ENCODE results near the gene QSOX2. TPM values are rescaled to one million over a fixed set of nuclear protein-coding genes. Genes with fewer than 3 reads are reported as not detected.

QSOX2 gene
- 1 to 10 TPM; 2.8 to 4.6 (median 3.7) TPM for polyA plus RNA-seq (ENCODE audit: low read depth in 6 of 6)

- Mint-ChIP-seq H3K27me3 (peaks cover 0 to 5% (median 0%) of the 10 kb centered on the region in 3 donors), H3K4me3 (peak within 1 kb of the TSS; percentile 93 to 99 (median 98)), H3K9me3 (no peaks in the 10 kb centered on the region), H3K4me1 (peaks cover 45 to 53% (median 50%) of the 10 kb centered on the region in 3 donors), H3K27ac (peak within 1 kb of the TSS; percentile 61 to 99 (median 96)), H3K36me3 (peaks cover 5 to 8% of the 10 kb centered on the region in 2 donors)
- peak; percentile 85 for DNase-seq
- peak; percentile 54 to 62 for ATAC-seq (ENCODE audit: low read depth in 2 of 2)
Observed at GRCh38 chr9:136245219-136246150, at the start of gene QSOX2. TSS of gene QSOX2 (minus strand) at chr9:136245812. CDS start at chr9:136245803, 9 bp downstream.

GRCh38 chr9:136295055-136295454, 49.4 kb upstream of the QSOX2 start:
- no peak overlapping the region for H3K27ac Mint-ChIP-seq
- no peaks in the 10 kb centered on the region for H3K36me3 Mint-ChIP-seq
- no peak for DNase-seq
- H3K27me3 Mint-ChIP-seq, result peaks cover 0 to 5% (median 0%) of the 10 kb centered on the region in 3 donors
- H3K4me3 Mint-ChIP-seq, result no peak overlapping the region
- ATAC-seq (ENCODE audit: low read depth in 2 of 2), result no peak
- no peaks in the 10 kb centered on the region for H3K9me3 Mint-ChIP-seq
- no peaks in the 10 kb centered on the region for H3K4me1 Mint-ChIP-seq

GRCh38 chr9:136294437-136294836, 48.8 kb upstream of the QSOX2 start:
- no peaks in the 10 kb centered on the region for H3K9me3 Mint-ChIP-seq
- H3K36me3 Mint-ChIP-seq, result no peaks in the 10 kb centered on the region
- ATAC-seq (ENCODE audit: low read depth in 2 of 2) (no peak), DNase-seq (no peak)
- H3K4me1 Mint-ChIP-seq, result no peaks in the 10 kb centered on the region
- H3K4me3 Mint-ChIP-seq, result no peak overlapping the region
- no peak overlapping the region for H3K27ac Mint-ChIP-seq
- H3K27me3 Mint-ChIP-seq, result peaks cover 0 to 5% (median 0%) of the 10 kb centered on the region in 3 donors

GRCh38 chr9:136293476-136294077, 48.0 kb upstream of the QSOX2 start:
- ATAC-seq (ENCODE audit: low read depth in 2 of 2) (no peak), DNase-seq (no peak)
- no peak overlapping the region for H3K27ac Mint-ChIP-seq
- H3K4me3 Mint-ChIP-seq, result no peak overlapping the region
- peaks cover 0 to 3% (median 0%) of the 10 kb centered on the region in 3 donors for H3K27me3 Mint-ChIP-seq
- H3K36me3 Mint-ChIP-seq, result no peaks in the 10 kb centered on the region
- no peaks in the 10 kb centered on the region for H3K4me1 Mint-ChIP-seq
- H3K9me3 Mint-ChIP-seq, result no peaks in the 10 kb centered on the region

- no peak overlapping the region for H3K4me3 Mint-ChIP-seq
- DNase-seq (no peak), ATAC-seq (ENCODE audit: low read depth in 2 of 2) (no peak)
- no peaks in the 10 kb centered on the region for H3K36me3 Mint-ChIP-seq
- H3K27ac Mint-ChIP-seq, result no peak overlapping the region
- H3K9me3 Mint-ChIP-seq, result no peaks in the 10 kb centered on the region
- H3K27me3 Mint-ChIP-seq, result peaks cover 0 to under 1% (median 0%) of the 10 kb centered on the region in 3 donors
- H3K4me1 Mint-ChIP-seq, result no peaks in the 10 kb centered on the region
Observed at GRCh38 chr9:136292591-136293448, 47.2 kb upstream of the QSOX2 start.

- no peaks in the 10 kb centered on the region for H3K4me1 Mint-ChIP-seq
- no peak overlapping the region for H3K27ac Mint-ChIP-seq
- H3K36me3 Mint-ChIP-seq, result no peaks in the 10 kb centered on the region
- peaks cover 0 to 7% (median 0%) of the 10 kb centered on the region in 3 donors for H3K27me3 Mint-ChIP-seq
- no peak for ATAC-seq (ENCODE audit: low read depth in 2 of 2)
- no peak overlapping the region for H3K4me3 Mint-ChIP-seq
- DNase-seq, result no peak
- H3K9me3 Mint-ChIP-seq, result no peaks in the 10 kb centered on the region
Observed at GRCh38 chr9:136292026-136292538, 46.5 kb upstream of the QSOX2 start.

- H3K4me3 Mint-ChIP-seq, result no peak overlapping the region
- H3K4me1 Mint-ChIP-seq, result no peaks in the 10 kb centered on the region
- no peak for DNase-seq
- H3K36me3 Mint-ChIP-seq, result no peaks in the 10 kb centered on the region
- ATAC-seq (ENCODE audit: low read depth in 2 of 2), result no peak
- H3K27me3 Mint-ChIP-seq, result peaks cover 0 to 7% (median 0%) of the 10 kb centered on the region in 3 donors
- no peak overlapping the region for H3K27ac Mint-ChIP-seq
- H3K9me3 Mint-ChIP-seq, result no peaks in the 10 kb centered on the region
Observed at GRCh38 chr9:136291306-136292025, 45.9 kb upstream of the QSOX2 start.

GRCh38 chr9:136290508-136291000, 44.9 kb upstream of the QSOX2 start:
- Mint-ChIP-seq H3K4me1 (no peaks in the 10 kb centered on the region), H3K27me3 (peaks cover 0 to 7% (median 0%) of the 10 kb centered on the region in 3 donors), H3K27ac (no peak overlapping the region), H3K4me3 (no peak overlapping the region), H3K9me3 (no peaks in the 10 kb centered on the region), H3K36me3 (no peaks in the 10 kb centered on the region)
- DNase-seq, result no peak
- ATAC-seq (ENCODE audit: low read depth in 2 of 2), result no peak

- DNase-seq (no peak), ATAC-seq (ENCODE audit: low read depth in 2 of 2) (no peak)
- H3K27me3 Mint-ChIP-seq, result peaks cover 0 to 7% (median 0%) of the 10 kb centered on the region in 3 donors
- H3K27ac Mint-ChIP-seq, result no peak overlapping the region
- H3K36me3 Mint-ChIP-seq, result no peaks in the 10 kb centered on the region
- no peaks in the 10 kb centered on the region for H3K9me3 Mint-ChIP-seq
- no peak overlapping the region for H3K4me3 Mint-ChIP-seq
- no peaks in the 10 kb centered on the region for H3K4me1 Mint-ChIP-seq
Observed at GRCh38 chr9:136289651-136290507, 44.3 kb upstream of the QSOX2 start.

GRCh38 chr9:136287960-136288753, 42.5 kb upstream of the QSOX2 start:
- Mint-ChIP-seq H3K9me3 (no peaks in the 10 kb centered on the region), H3K4me3 (no peak overlapping the region), H3K27ac (no peak overlapping the region), H3K27me3 (peaks cover 0 to 14% (median 9%) of the 10 kb centered on the region in 3 donors), H3K36me3 (no peaks in the 10 kb centered on the region), H3K4me1 (peaks cover 5 to 9% (median 6%) of the 10 kb centered on the region in 3 donors)
- ATAC-seq (ENCODE audit: low read depth in 2 of 2) (no peak), DNase-seq (no peak)

GRCh38 chr9:136286987-136287379, 41.4 kb upstream of the QSOX2 start:
- no peaks in the 10 kb centered on the region for H3K36me3 Mint-ChIP-seq
- H3K27ac Mint-ChIP-seq, result no peak overlapping the region
- ATAC-seq (ENCODE audit: low read depth in 2 of 2), result no peak
- peaks cover 11 to 21% (median 17%) of the 10 kb centered on the region in 3 donors for H3K4me1 Mint-ChIP-seq
- DNase-seq, result no peak
- no peaks in the 10 kb centered on the region for H3K9me3 Mint-ChIP-seq
- H3K4me3 Mint-ChIP-seq, result no peak overlapping the region
- peaks cover 0 to 14% (median 9%) of the 10 kb centered on the region in 3 donors for H3K27me3 Mint-ChIP-seq
